HG02759 (cell line): ENCODE data around the gene GOLT1A.

Experiments used
- ATAC-seq: cut with Tn5 transposase; IDR thresholded peaks from one replicate; pipeline ENCODE4 v1.9.1; 2021; ENCODE audit warnings: mild to moderate bottlenecking, moderate library complexity; ENCODE audit not compliant: unreplicated experiment

The GOLT1A gene

GRCh38 chr1:204162494-204163074 lies 51.2 kb downstream of the GOLT1A start:
- ATAC-seq: no peak

GRCh38 chr1:204161609-204162493 lies 51.9 kb downstream of the GOLT1A start:
- no peak for ATAC-seq

GRCh38 chr1:204157962-204158361 lies 55.8 kb downstream of the GOLT1A start:
- ATAC-seq: no peak

GRCh38 chr1:204155881-204156280 lies 57.9 kb downstream of the GOLT1A start:
- ATAC-seq: no peak

- no peak for ATAC-seq
These were observed 59.1 kb downstream of the GOLT1A start for GRCh38 chr1:204154568-204155255.

- no peak for ATAC-seq
These were observed 60.1 kb downstream of the GOLT1A start for GRCh38 chr1:204153667-204154066.

GRCh38 chr1:204152310-204153044 lies 61.3 kb downstream of the GOLT1A start:
- ATAC-seq: no peak

- ATAC-seq: no peak
These were observed 62.1 kb downstream of the GOLT1A start, which contains the start of gene ETNK2 for GRCh38 chr1:204151552-204152309. TSS of gene ETNK2 (minus strand) at chr1:204152044. CDS start at chr1:204151852, 192 bp downstream.

GRCh38 chr1:204150702-204151551 lies 62.9 kb downstream of the GOLT1A start:
- no peak for ATAC-seq

GRCh38 chr1:204149635-204150565 lies 63.9 kb downstream of the GOLT1A start:
- no peak for ATAC-seq

- ATAC-seq: no peak
These were observed 64.7 kb downstream of the GOLT1A start for GRCh38 chr1:204149107-204149506.
